IMR-90 (cell line): Measurements from ENCODE around the gene BMP7. TPM values are rescaled to one million over a fixed set of nuclear protein-coding genes. Genes with fewer than 3 reads are reported as not detected.

Experiments
- ATAC-seq: fragments of 200-7000 bp; cut with Tn5 transposase; 2 replicates; pipeline ENCODE4 v1.9.1; 2020; ENCODE audit warnings: low read depth, mild to moderate bottlenecking, moderate library complexity
- BruUV-seq: library from RNA; stranded (reverse); fragments of 400-500 nt; replicated peaks from 2 replicates; lab custom pipeline; 2021; lab: Mats Ljungman, UMichigan
- CTCF ChIA-PET: fragments of 300-600 bp; formaldehyde crosslinking; extraction: SDS; loops from one replicate; lab custom pipeline; 2021; ENCODE audit warnings: antibody characterized with exemption; lab: Yijun Ruan, JAX
- POLR2A ChIA-PET: fragments of 300-600 bp; sonication (Branson Sonifier 250); formaldehyde crosslinking; loops from one replicate; lab custom pipeline; 2022; ENCODE audit warnings: antibody characterized with exemption; ENCODE audit not compliant: unreplicated experiment; lab: Charles Lee
- DNase-seq: peaks from one replicate; pipeline ENCODE4 v3.0.0; 2013
- H2AFZ ChIP-seq: replicated peaks from 2 replicates; pipeline ENCODE3; 2013; ENCODE audit warnings: low read length, mild to moderate bottlenecking; ENCODE audit not compliant: poor library complexity
- H2AK5ac ChIP-seq: 2 replicates; pipeline ENCODE4 v1.6.1; 2013; ENCODE audit warnings: low read depth, low read length, inconsistent platforms
- H2AK9ac ChIP-seq: replicated peaks from 2 replicates; pipeline ENCODE3; 2013; ENCODE audit warnings: mild to moderate bottlenecking, low read depth, low read length, moderate library complexity; ENCODE audit not compliant: poor library complexity
- H2BK120ac ChIP-seq: 2 replicates; pipeline ENCODE4 v1.6.1; 2013; ENCODE audit warnings: low read depth, low read length, inconsistent platforms
- H2BK15ac ChIP-seq: 3 replicates; pipeline ENCODE4 v1.6.1; 2013; ENCODE audit warnings: low read depth, low read length, inconsistent platforms
- H2BK20ac ChIP-seq: 2 replicates; pipeline ENCODE4 v1.6.1; 2013; ENCODE audit warnings: low read depth, mild to moderate bottlenecking, inconsistent platforms, low read length, moderate library complexity
- H2BK5ac ChIP-seq: 2 replicates; pipeline ENCODE4 v1.6.1; 2013; ENCODE audit warnings: mild to moderate bottlenecking, low read depth, low read length, inconsistent platforms; ENCODE audit not compliant: poor library complexity, severe bottlenecking
- H3K14ac ChIP-seq: replicated peaks from 2 replicates; pipeline ENCODE4 v1.6.1; 2013; ENCODE audit warnings: low read depth, low read length, inconsistent platforms
- H3K18ac ChIP-seq: 2 replicates; pipeline ENCODE4 v1.6.1; 2013; ENCODE audit warnings: low read depth, low read length, control low read depth
- H3K23ac ChIP-seq: 2 replicates; pipeline ENCODE4 v1.6.1; 2013; ENCODE audit warnings: low read depth, low read length, inconsistent platforms
- H3K27ac ChIP-seq: 2 replicates; pipeline ENCODE4 v1.5.1; 2013; ENCODE audit warnings: mild to moderate bottlenecking, control low read depth, low read length; ENCODE audit not compliant: insufficient read depth
- H3K27me3 ChIP-seq: 2 replicates; pipeline ENCODE4 v1.6.1; 2013; ENCODE audit warnings: low read length; ENCODE audit not compliant: control insufficient read depth, insufficient read depth
- H3K36me3 ChIP-seq: 2 replicates; pipeline ENCODE4 v1.6.1; 2013; ENCODE audit warnings: low read length, mixed read lengths; ENCODE audit not compliant: control insufficient read depth, insufficient read depth
- H3K4ac ChIP-seq: 2 replicates; pipeline ENCODE4 v1.6.1; 2013; ENCODE audit warnings: low read depth, low read length, inconsistent platforms
- H3K4me1 ChIP-seq: 2 replicates; pipeline ENCODE4 v1.6.1; 2013; ENCODE audit warnings: low read length, mixed read lengths; ENCODE audit not compliant: control insufficient read depth, insufficient read depth
- H3K4me2 ChIP-seq: 2 replicates; pipeline ENCODE4 v1.6.1; 2013; ENCODE audit warnings: low read depth, mild to moderate bottlenecking, control low read depth, low read length, moderate library complexity
- H3K4me3 ChIP-seq: 2 replicates; pipeline ENCODE4 v1.5.1; 2013; ENCODE audit warnings: low read depth, mild to moderate bottlenecking, control low read depth, low read length, moderate library complexity; ENCODE audit not compliant: insufficient read depth
- H3K56ac ChIP-seq: 2 replicates; pipeline ENCODE4 v1.6.1; 2013; ENCODE audit warnings: low read length, inconsistent platforms; ENCODE audit not compliant: insufficient read depth; ENCODE audit errors: extremely low read depth
- H3K79me1 ChIP-seq, 2 experiments: 2 replicates each; pipeline ENCODE4 v1.6.1; 2013; ENCODE audit warnings: low read length in 2 of 2, inconsistent platforms in 1 of 2, low read depth in 1 of 2
- H3K9ac ChIP-seq: 2 replicates; pipeline ENCODE4 v1.6.1; 2013; ENCODE audit warnings: low read depth, low read length, control low read depth
- H3K9me1 ChIP-seq: 2 replicates; pipeline ENCODE4 v1.6.1; 2013; ENCODE audit warnings: low read length, inconsistent platforms; ENCODE audit not compliant: insufficient read depth
- H3K9me3 ChIP-seq: 2 replicates; pipeline ENCODE4 v1.6.1; 2013; ENCODE audit warnings: low read length; ENCODE audit not compliant: control insufficient read depth, insufficient read depth
- H4K20me1 ChIP-seq: 2 replicates; pipeline ENCODE4 v1.6.1; 2013; ENCODE audit warnings: low read length, inconsistent platforms; ENCODE audit not compliant: insufficient read depth
- H4K5ac ChIP-seq: 2 replicates; pipeline ENCODE4 v1.6.1; 2013; ENCODE audit warnings: mild to moderate bottlenecking, low read depth, low read length, control low read depth
- H4K8ac ChIP-seq, 2 experiments: 2 replicates each; pipeline ENCODE4 v1.6.1; 2013; ENCODE audit warnings: low read depth in 2 of 2, low read length in 2 of 2, control low read depth in 1 of 2, inconsistent platforms in 1 of 2
- H4K91ac ChIP-seq: 2 replicates; pipeline ENCODE4 v1.6.1; 2013; ENCODE audit warnings: low read depth, low read length, inconsistent platforms; ENCODE audit not compliant: insufficient read depth
- BHLHE40 ChIP-seq: fragments of 150-350 bp; IDR thresholded peaks from 2 replicates; pipeline ENCODE4 v1.6.1; 2016; ENCODE audit warnings: mild to moderate bottlenecking, low read depth, low read length
- CHD1 ChIP-seq: IDR thresholded peaks from 2 replicates; pipeline ENCODE4 v1.6.1; 2012; ENCODE audit warnings: low read depth, low read length, improper control_type of control experiment
- CTCF ChIP-seq: conservative IDR thresholded peaks from 2 replicates; pipeline ENCODE4 v1.5.1; 2012; ENCODE audit warnings: mild to moderate bottlenecking, low read depth, low read length, improper control_type of control experiment
- FOS ChIP-seq: fragments of 150-350 bp; IDR thresholded peaks from 2 replicates; pipeline ENCODE4 v1.6.1; 2016; ENCODE audit warnings: low read depth, low read length
- MAFK ChIP-seq: IDR thresholded peaks from 2 replicates; pipeline ENCODE4 v1.6.1; 2012; ENCODE audit warnings: low read depth, low read length, improper control_type of control experiment
- MAZ ChIP-seq: IDR thresholded peaks from 2 replicates; pipeline ENCODE4 v1.6.1; 2012; ENCODE audit warnings: low read depth, mild to moderate bottlenecking, low read length, improper control_type of control experiment, moderate library complexity, borderline replicate concordance
- MXI1 ChIP-seq: IDR thresholded peaks from 2 replicates; pipeline ENCODE4 v1.6.1; 2012; ENCODE audit warnings: low read depth, mild to moderate bottlenecking, low read length, moderate library complexity, borderline replicate concordance
- NFE2L2 ChIP-seq: fragments of 150-350 bp; IDR thresholded peaks from 2 replicates; pipeline ENCODE4 v1.6.1; 2016; ENCODE audit warnings: low read depth, mild to moderate bottlenecking, low read length
- POLR2A ChIP-seq: IDR thresholded peaks from 2 replicates; pipeline ENCODE4 v1.6.1; 2012; ENCODE audit warnings: mild to moderate bottlenecking, low read depth, low read length
- RAD21 ChIP-seq: IDR thresholded peaks from 2 replicates; pipeline ENCODE4 v1.6.1; 2012; ENCODE audit warnings: low read length, improper control_type of control experiment
- RCOR1 ChIP-seq: IDR thresholded peaks from 2 replicates; pipeline ENCODE4 v1.6.1; 2012; ENCODE audit warnings: mild to moderate bottlenecking, low read length, improper control_type of control experiment; ENCODE audit not compliant: insufficient replicate concordance
- RFX5 ChIP-seq: IDR thresholded peaks from 2 replicates; pipeline ENCODE4 v1.8.0; 2012; ENCODE audit warnings: low read depth, mild to moderate bottlenecking, low read length, moderate library complexity
- SMC3 ChIP-seq: fragments of 150-350 bp; IDR thresholded peaks from 2 replicates; pipeline ENCODE4 v1.6.1; 2016; ENCODE audit warnings: low read depth, mild to moderate bottlenecking, antibody characterized with exemption, low read length, moderate library complexity
- WGBS, 2 experiments: methylation state at CpG; one replicate each; pipeline versions ENCODE4 v1.1.5 to v1.1.7; 2013; ENCODE audit warnings: missing lambda C conversion rate in 2 of 2; ENCODE audit not compliant: insufficient read length in 1 of 2; ENCODE audit errors: extremely low coverage in 2 of 2; 5-methylcytosine and 5-hydroxymethylcytosine counted together
- dilution Hi-C: fragments of 300-500 bp; cut with HindIII; formaldehyde crosslinking; loops from one replicate; pipeline ENCODE4 v1.14.3; 2018; ENCODE audit warnings: low sequenced_read_pairs; ENCODE audit not compliant: unreplicated experiment
- in situ Hi-C: fragments of 300-500 bp; cut with MboI; formaldehyde crosslinking; loops from 3 replicates; pipeline ENCODE4 v1.14.3; 2019; ENCODE audit warnings: low sequenced_read_pairs, inconsistent platforms, mixed read lengths
- intact Hi-C: fragments of 100-400 bp; cut with micrococcal nuclease; formaldehyde crosslinking; loops from 2 replicates; pipeline ENCODE4 v1.10.0; 2022
- polyA plus RNA-seq, 3 experiments: library from polyadenylated mRNA; depleted of rRNA; stranded (reverse); fragments of >200 nt; gene quantifications; 2 replicates each; pipeline ENCODE4 v1.2.3, GENCODE V29; 2012; ENCODE audit warnings: low replicate concordance in 1 of 3
- total RNA-seq: library from RNA; depleted of rRNA; stranded (reverse); fragments of >200 nt; gene quantifications from 2 replicates; pipeline ENCODE4 v1.2.3, GENCODE V29; 2012
- TF ChIP-seq, protein P1 (sequence below): fragments of 150-350 bp; IDR thresholded peaks from 2 replicates; pipeline ENCODE4 v1.6.1; 2017; ENCODE audit warnings: mild to moderate bottlenecking, antibody characterized with exemption, low read length, low read depth

BMP7 gene
- total and polyA plus RNA-seq, 2 of the 4 experiments (the other 2 are of a cell fraction): not detected

DNA sequence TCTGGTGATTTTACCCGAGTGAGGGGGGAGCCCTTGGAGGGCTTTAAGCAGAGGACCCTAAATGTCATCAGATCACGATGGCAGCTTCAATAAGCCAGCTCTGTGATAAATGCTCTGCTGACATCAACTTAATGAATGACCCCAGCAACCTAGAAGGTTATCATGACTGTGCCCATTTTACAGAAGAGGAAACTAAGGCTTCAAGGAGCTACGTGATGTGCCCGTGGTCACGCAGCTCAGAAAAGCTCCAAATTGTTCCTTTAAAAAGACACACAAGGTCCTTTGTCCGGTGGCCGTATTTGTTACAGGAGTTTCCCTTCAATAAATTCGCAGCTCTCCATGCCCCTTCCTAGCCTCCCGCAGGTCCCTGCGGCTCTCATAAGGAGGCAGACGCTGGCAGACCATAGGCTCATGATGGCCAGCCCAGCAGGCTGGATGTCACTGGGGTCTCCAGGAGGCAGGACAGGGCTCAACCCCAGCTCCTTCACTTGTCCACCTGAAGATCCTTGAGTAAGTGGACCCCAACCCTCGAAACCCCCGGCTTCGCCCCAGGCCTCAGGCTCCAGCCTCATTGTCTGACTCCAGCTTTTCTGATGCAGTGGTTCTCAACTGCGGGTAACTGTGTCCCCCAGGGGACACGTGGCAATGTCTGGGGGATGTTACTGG lies 106.4 kb downstream of the BMP7 start:
- Histone ChIP-seq H4K20me1 (no peaks in the 10 kb centered on the region), H2BK5ac (no peak overlapping the region), H3K14ac (no peak overlapping the region), H3K4ac (no peak overlapping the region), H2AK5ac (no peak overlapping the region), H2AK9ac (no peak overlapping the region), H2BK120ac (no peak overlapping the region), H3K9me3 (peaks cover 28% of the 10 kb centered on the region), H3K18ac (no peak overlapping the region), H2BK20ac (no peak overlapping the region), H3K27ac (no peak overlapping the region), H3K4me1 (no peaks in the 10 kb centered on the region), H3K4me2 (no peak overlapping the region), H4K91ac (no peak overlapping the region), H4K8ac (no peak overlapping the region), H4K5ac (no peak overlapping the region), H3K56ac (no peak overlapping the region), H2BK15ac (no peak overlapping the region), H3K23ac (no peak overlapping the region), H3K79me1 (no peaks in the 10 kb centered on the region), H3K9ac (no peak overlapping the region), H3K27me3 (no peaks in the 10 kb centered on the region), H3K4me3 (no peak overlapping the region), H3K9me1 (no peaks in the 10 kb centered on the region), H3K36me3 (no peaks in the 10 kb centered on the region), H2AFZ (no peak overlapping the region)
- ChIA-PET POLR2A (no interaction called here), CTCF (no interaction called here)
- DNase-seq (no peak), ATAC-seq (no peak)
- dilution Hi-C loops: no loop called here
- BruUV-seq: no TSS peak
- 50% methylated on average over 4 of the region's 16 CpGs; no CpG with 5 or more reads in 1 of the 2 experiments for WGBS, 2 experiments
- in situ Hi-C loops: no loop called here
- TF ChIP-seq, protein P1, sequence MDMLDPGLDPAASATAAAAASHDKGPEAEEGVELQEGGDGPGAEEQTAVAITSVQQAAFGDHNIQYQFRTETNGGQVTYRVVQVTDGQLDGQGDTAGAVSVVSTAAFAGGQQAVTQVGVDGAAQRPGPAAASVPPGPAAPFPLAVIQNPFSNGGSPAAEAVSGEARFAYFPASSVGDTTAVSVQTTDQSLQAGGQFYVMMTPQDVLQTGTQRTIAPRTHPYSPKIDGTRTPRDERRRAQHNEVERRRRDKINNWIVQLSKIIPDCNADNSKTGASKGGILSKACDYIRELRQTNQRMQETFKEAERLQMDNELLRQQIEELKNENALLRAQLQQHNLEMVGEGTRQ: no peak
- TF ChIP-seq RFX5 (no peak), MXI1 (no peak), MAZ (no peak), SMC3 (no peak), RCOR1 (no peak), CTCF (no peak), CHD1 (no peak), BHLHE40 (no peak), NFE2L2 (no peak), FOS (no peak), POLR2A (no peak), RAD21 (no peak), MAFK (no peak)
- intact Hi-C loops: no loop called here
